HG03095 (cell line): ENCODE data around the gene AHNAK.

ENCODE experiments used
- ATAC-seq: cut with Tn5 transposase; IDR thresholded peaks from one replicate; pipeline ENCODE4 v1.9.1; 2021; ENCODE audit warnings: moderate library complexity; ENCODE audit not compliant: unreplicated experiment

AHNAK gene

GRCh38 chr11:62409831-62410230, 136.8 kb downstream of the AHNAK start:
- ATAC-seq: no peak

- no peak for ATAC-seq
Measured at GRCh38 chr11:62406034-62406433, 140.6 kb downstream of the AHNAK start.

GRCh38 chr11:62404901-62405300, 141.7 kb downstream of the AHNAK start:
- no peak for ATAC-seq

- ATAC-seq: no peak
Measured at GRCh38 chr11:62404435-62404834, 142.2 kb downstream of the AHNAK start.

- no peak for ATAC-seq
Measured at GRCh38 chr11:62402960-62403730, 143.5 kb downstream of the AHNAK start.

GRCh38 chr11:62402226-62402959, 144.2 kb downstream of the AHNAK start:
- ATAC-seq: no peak

- no peak for ATAC-seq
Measured at GRCh38 chr11:62401811-62402210, 144.8 kb downstream of the AHNAK start.

GRCh38 chr11:62401356-62401755, 145.2 kb downstream of the AHNAK start:
- no peak for ATAC-seq

GRCh38 chr11:62400760-62401159, 145.8 kb downstream of the AHNAK start:
- ATAC-seq: no peak

- no peak for ATAC-seq
Measured at GRCh38 chr11:62400281-62400680, 146.3 kb downstream of the AHNAK start.

GRCh38 chr11:62399878-62400266, 146.7 kb downstream of the AHNAK start:
- ATAC-seq: no peak

- ATAC-seq: no peak
Measured at GRCh38 chr11:62399172-62399877, 147.3 kb downstream of the AHNAK start.

GRCh38 chr11:62398011-62398994, 148.3 kb downstream of the AHNAK start:
- ATAC-seq: no peak

- ATAC-seq: no peak
Measured at GRCh38 chr11:62395885-62396551, 150.6 kb downstream of the AHNAK start.

GRCh38 chr11:62394825-62395538, 151.6 kb downstream of the AHNAK start:
- no peak for ATAC-seq

- ATAC-seq: no peak
Measured at GRCh38 chr11:62393735-62394134, 152.9 kb downstream of the AHNAK start.

- ATAC-seq: no peak
Measured at GRCh38 chr11:62393061-62393611, 153.5 kb downstream of the AHNAK start.

- ATAC-seq: no peak
Measured at GRCh38 chr11:62392506-62392905, 154.1 kb downstream of the AHNAK start.
